SIG-M5 (cell line): ENCODE measurements around the gene RRBP1.
"Not testable (repeated sequence)": the region's sequence is repeated elsewhere in the genome, so short reads cannot be mapped to it uniquely, and the experiment has no call there.

Experiments
- DNase-seq: peaks from one replicate; lab custom pipeline; 2025; lab: John Stamatoyannopoulos, UW

The RRBP1 gene

GRCh38 chr20:17708675-17709360 lies 26.8 kb upstream of the RRBP1 start:
- DNase-seq = no peak

GRCh38 chr20:17707951-17708350 lies 25.9 kb upstream of the RRBP1 start:
- DNase-seq = not testable (repeated sequence)

GRCh38 chr20:17706632-17707031 lies 24.6 kb upstream of the RRBP1 start:
- no peak for DNase-seq

- no peak for DNase-seq
Measured at GRCh38 chr20:17705916-17706315, 23.9 kb upstream of the RRBP1 start.

- DNase-seq = no peak
Measured at GRCh38 chr20:17704589-17705317, 22.7 kb upstream of the RRBP1 start.

GRCh38 chr20:17701826-17702225 lies 19.8 kb upstream of the RRBP1 start:
- DNase-seq = no peak

GRCh38 chr20:17700637-17701036 lies 18.6 kb upstream of the RRBP1 start:
- DNase-seq = no peak

GRCh38 chr20:17699931-17700351 lies 17.9 kb upstream of the RRBP1 start, which contains the start of gene BANF2:
BANF2 (plus strand) TSS chr20:17699966; CDS start chr20:17725026, 25,060 bp downstream.
- no peak for DNase-seq

GRCh38 chr20:17698384-17698783 lies 16.3 kb upstream of the RRBP1 start:
- DNase-seq = no peak

GRCh38 chr20:17697171-17697570 lies 15.1 kb upstream of the RRBP1 start:
- no peak for DNase-seq

- DNase-seq = no peak
Measured at GRCh38 chr20:17696287-17696686, 14.2 kb upstream of the RRBP1 start.

GRCh38 chr20:17694767-17695166 lies 12.7 kb upstream of the RRBP1 start:
- no peak for DNase-seq

- DNase-seq = no peak
Measured at GRCh38 chr20:17693444-17694001, 11.5 kb upstream of the RRBP1 start.

- DNase-seq = no peak
Measured at GRCh38 chr20:17691758-17692157, 9.7 kb upstream of the RRBP1 start.

- no peak for DNase-seq
Measured at GRCh38 chr20:17690144-17690543, 8.1 kb upstream of the RRBP1 start.

GRCh38 chr20:17688965-17689364 lies 6.9 kb upstream of the RRBP1 start:
- no peak for DNase-seq

- no peak for DNase-seq
Measured at GRCh38 chr20:17687800-17688199, 5.8 kb upstream of the RRBP1 start.

- no peak for DNase-seq
Measured at GRCh38 chr20:17685168-17685567, 3.1 kb upstream of the RRBP1 start.

- no peak for DNase-seq
Measured at GRCh38 chr20:17684077-17684888, 2.2 kb upstream of the RRBP1 start.

- no peak for DNase-seq
Measured at GRCh38 chr20:17683218-17684076, 1.4 kb upstream of the RRBP1 start.

GRCh38 chr20:17682889-17683198 lies 802 bp upstream of the RRBP1 start:
- DNase-seq = no peak

GRCh38 chr20:17681726-17682102 lies 328 bp downstream of the RRBP1 start:
- DNase-seq = no peak
